ENCODE results near the gene HOXB4.

The HOXB4 gene

DNA sequence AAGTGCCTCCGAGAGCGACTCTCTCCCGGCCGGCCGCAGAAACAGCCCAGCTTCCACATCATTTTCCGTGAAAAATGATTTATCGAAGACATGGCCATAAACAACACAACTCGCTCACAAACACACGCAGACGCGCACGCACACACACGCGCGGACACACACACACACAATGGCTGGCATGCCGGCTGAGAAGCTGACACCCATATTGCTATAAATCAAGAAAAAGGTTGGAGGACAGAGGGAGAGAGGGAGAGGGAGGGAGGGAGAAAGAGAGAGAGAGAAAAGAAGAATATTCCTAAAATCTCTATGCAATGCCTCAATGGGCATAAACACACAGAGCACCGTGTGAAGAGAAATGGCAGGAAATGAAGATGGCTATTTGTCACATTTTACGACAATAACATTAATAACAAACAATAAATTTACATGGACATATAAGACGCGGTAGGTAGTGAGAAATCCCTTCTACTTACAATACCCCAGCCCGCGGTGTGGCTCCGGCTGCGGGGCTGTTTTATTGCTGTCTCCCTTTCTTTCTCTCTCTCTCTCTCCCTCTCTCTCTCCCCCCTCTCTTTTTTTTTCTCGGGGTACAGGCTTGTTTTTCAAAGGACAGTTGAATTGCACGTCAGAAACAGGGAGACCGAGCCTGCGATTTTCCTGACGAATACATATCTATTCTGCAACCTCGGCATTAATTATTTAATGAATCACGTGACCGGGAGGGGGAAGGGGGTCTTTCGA, 9.5 kb downstream of the HOXB4 start:
- H3K4me3 ChIP-seq (ENCODE audit: low read length): no peak overlapping the region
- no peak overlapping the region for H3K4me2 ChIP-seq (ENCODE audit: low read depth, low read length)
- H3K27me3 ChIP-seq (replicated peaks; ENCODE audit: insufficient read depth, low read length): no peaks in the 10 kb centered on the region
- H3K27ac ChIP-seq (ENCODE audit: low read length): no peak overlapping the region
- no peaks in the 10 kb centered on the region for H3F3A ChIP-seq (ENCODE audit: insufficient read depth, low read length)
- DNase-seq: no peak
- H2AFZ ChIP-seq (ENCODE audit: low read length): no peak overlapping the region
- H3K4me1 ChIP-seq (ENCODE audit: low read length): no peaks in the 10 kb centered on the region
- H4K20me1 ChIP-seq (ENCODE audit: insufficient read depth, low read length): no peaks in the 10 kb centered on the region
- H3K9me3 ChIP-seq (replicated peaks; ENCODE audit: insufficient read depth, low read length): no peaks in the 10 kb centered on the region
- H3K9ac ChIP-seq (ENCODE audit: low read length): no peak overlapping the region
- no peaks in the 10 kb centered on the region for H3K36me3 ChIP-seq (replicated peaks; ENCODE audit: insufficient read depth, low read length)
- no peak for TF ChIP-seq EZH2phosphoT487 (IDR thresholded peaks at IDR 0.05; ENCODE audit: low read length)
- TF ChIP-seq, protein P1, sequence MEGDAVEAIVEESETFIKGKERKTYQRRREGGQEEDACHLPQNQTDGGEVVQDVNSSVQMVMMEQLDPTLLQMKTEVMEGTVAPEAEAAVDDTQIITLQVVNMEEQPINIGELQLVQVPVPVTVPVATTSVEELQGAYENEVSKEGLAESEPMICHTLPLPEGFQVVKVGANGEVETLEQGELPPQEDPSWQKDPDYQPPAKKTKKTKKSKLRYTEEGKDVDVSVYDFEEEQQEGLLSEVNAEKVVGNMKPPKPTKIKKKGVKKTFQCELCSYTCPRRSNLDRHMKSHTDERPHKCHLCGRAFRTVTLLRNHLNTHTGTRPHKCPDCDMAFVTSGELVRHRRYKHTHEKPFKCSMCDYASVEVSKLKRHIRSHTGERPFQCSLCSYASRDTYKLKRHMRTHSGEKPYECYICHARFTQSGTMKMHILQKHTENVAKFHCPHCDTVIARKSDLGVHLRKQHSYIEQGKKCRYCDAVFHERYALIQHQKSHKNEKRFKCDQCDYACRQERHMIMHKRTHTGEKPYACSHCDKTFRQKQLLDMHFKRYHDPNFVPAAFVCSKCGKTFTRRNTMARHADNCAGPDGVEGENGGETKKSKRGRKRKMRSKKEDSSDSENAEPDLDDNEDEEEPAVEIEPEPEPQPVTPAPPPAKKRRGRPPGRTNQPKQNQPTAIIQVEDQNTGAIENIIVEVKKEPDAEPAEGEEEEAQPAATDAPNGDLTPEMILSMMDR (IDR thresholded peaks at IDR 0.05; ENCODE audit: low read length): no peak
- TF ChIP-seq EZH2 (optimal IDR thresholded peaks at IDR 0.05; ENCODE audit: low read depth, low read length): no peak
- H3K9me2 ChIP-seq (replicated peaks; ENCODE audit: insufficient read depth, low read length): no peaks in the 10 kb centered on the region
- 0 out of 2 replicates have a peak, but pooled peaks cover 3% of the 10 kb centered on the region for H3K79me2 ChIP-seq (ENCODE audit: low read length)

DNA sequence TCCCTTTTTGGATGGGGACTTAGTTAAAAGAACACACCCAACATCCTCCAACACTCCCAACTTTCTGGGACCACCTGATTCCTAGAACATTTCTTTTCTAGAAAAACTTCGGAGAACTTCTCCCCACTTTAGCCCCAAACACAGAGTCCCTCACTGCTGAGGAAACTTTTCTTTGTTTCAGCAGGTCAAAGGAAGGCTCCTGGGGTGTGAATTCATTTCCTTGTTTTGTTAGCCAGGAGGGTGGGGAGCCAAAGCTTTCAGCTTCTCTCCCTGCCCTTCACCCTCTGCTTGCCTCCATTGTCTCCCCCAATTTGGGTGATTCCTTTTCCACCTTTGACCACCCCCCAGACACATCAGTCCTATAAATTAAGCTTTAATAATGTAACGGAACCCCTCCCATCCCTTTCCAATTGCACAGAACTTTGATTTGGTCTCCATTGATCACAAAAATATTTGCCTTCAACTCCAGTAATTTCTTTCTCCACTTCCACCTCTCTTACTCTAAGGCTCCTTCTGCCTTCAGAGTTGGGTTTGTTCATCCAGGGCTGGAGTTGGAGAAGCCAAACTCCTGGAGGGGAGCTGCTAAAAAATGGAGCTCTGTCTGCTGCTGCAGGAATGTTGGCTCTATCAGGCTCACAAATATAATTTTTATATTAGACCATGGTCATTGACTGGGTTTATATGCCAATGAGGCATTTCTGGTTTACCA, 10.3 kb downstream of the HOXB4 start:
- H3K9ac ChIP-seq (ENCODE audit: low read length): no peak overlapping the region
- no peak for DNase-seq
- no peaks in the 10 kb centered on the region for H3K9me2 ChIP-seq (replicated peaks; ENCODE audit: insufficient read depth, low read length)
- H3K9me3 ChIP-seq (replicated peaks; ENCODE audit: insufficient read depth, low read length): no peaks in the 10 kb centered on the region
- no peak overlapping the region for H2AFZ ChIP-seq (ENCODE audit: low read length)
- no peaks in the 10 kb centered on the region for H3K4me1 ChIP-seq (ENCODE audit: low read length)
- H3K27ac ChIP-seq (ENCODE audit: low read length): no peak overlapping the region
- TF ChIP-seq EZH2phosphoT487 (IDR thresholded peaks at IDR 0.05; ENCODE audit: low read length) (no peak), EZH2 (optimal IDR thresholded peaks at IDR 0.05; ENCODE audit: low read depth, low read length) (no peak)
- TF ChIP-seq, protein P1 (IDR thresholded peaks at IDR 0.05; ENCODE audit: low read length): no peak
- H4K20me1 ChIP-seq (ENCODE audit: insufficient read depth, low read length): no peaks in the 10 kb centered on the region
- H3F3A ChIP-seq (ENCODE audit: insufficient read depth, low read length): no peaks in the 10 kb centered on the region
- H3K79me2 ChIP-seq (ENCODE audit: low read length): 0 out of 2 replicates have a peak, but pooled peaks cover 3% of the 10 kb centered on the region
- H3K27me3 ChIP-seq (replicated peaks; ENCODE audit: insufficient read depth, low read length): no peaks in the 10 kb centered on the region
- no peak overlapping the region for H3K4me2 ChIP-seq (ENCODE audit: low read depth, low read length)
- no peak overlapping the region for H3K4me3 ChIP-seq (ENCODE audit: low read length)
- no peaks in the 10 kb centered on the region for H3K36me3 ChIP-seq (replicated peaks; ENCODE audit: insufficient read depth, low read length)

DNA sequence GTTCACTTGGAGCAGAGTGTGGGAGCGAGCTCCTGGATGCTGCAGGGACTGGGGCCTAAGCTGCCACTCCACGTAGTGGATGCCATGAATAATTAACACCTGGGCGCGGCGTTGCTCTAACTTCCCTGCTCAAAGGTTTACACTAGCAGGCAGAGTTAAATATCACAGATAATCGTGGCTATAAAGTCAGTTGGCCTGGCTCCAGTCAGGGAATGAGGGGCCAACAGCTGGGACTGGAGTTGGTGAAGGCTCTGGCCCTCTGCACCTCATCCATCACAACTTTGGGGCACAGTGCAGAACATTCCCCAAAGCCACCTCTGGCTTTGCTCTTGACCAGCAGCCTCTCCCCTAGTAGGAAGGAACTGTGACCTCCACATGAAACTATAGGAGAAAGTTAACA, 10.9 kb downstream of the HOXB4 start:
- TF ChIP-seq, protein P1 (IDR thresholded peaks at IDR 0.05; ENCODE audit: low read length): no peak
- TF ChIP-seq EZH2 (optimal IDR thresholded peaks at IDR 0.05; ENCODE audit: low read depth, low read length): no peak
- no peaks in the 10 kb centered on the region for H3K27me3 ChIP-seq (replicated peaks; ENCODE audit: insufficient read depth, low read length)
- H3K9ac ChIP-seq (ENCODE audit: low read length): no peak overlapping the region
- no peaks in the 10 kb centered on the region for H4K20me1 ChIP-seq (ENCODE audit: insufficient read depth, low read length)
- H3K4me1 ChIP-seq (ENCODE audit: low read length): no peaks in the 10 kb centered on the region
- DNase-seq: no peak
- H3K4me3 ChIP-seq (ENCODE audit: low read length): no peak overlapping the region
- no peaks in the 10 kb centered on the region for H3K9me2 ChIP-seq (replicated peaks; ENCODE audit: insufficient read depth, low read length)
- no peaks in the 10 kb centered on the region for H3K9me3 ChIP-seq (replicated peaks; ENCODE audit: insufficient read depth, low read length)
- H3K27ac ChIP-seq (ENCODE audit: low read length): no peak overlapping the region
- H3K36me3 ChIP-seq (replicated peaks; ENCODE audit: insufficient read depth, low read length): no peaks in the 10 kb centered on the region
- H3K4me2 ChIP-seq (ENCODE audit: low read depth, low read length): no peak overlapping the region
- H3F3A ChIP-seq (ENCODE audit: insufficient read depth, low read length): no peaks in the 10 kb centered on the region
- no peak overlapping the region for H2AFZ ChIP-seq (ENCODE audit: low read length)
- H3K79me2 ChIP-seq (ENCODE audit: low read length): 0 out of 2 replicates have a peak, but pooled peaks cover 3% of the 10 kb centered on the region

Data from MM.1S (cell line).